ENCODE measurements around the gene PPIE. TPM values are rescaled to one million over a fixed set of nuclear protein-coding genes. Genes with fewer than 3 reads are reported as not detected.
"Not testable (repeated sequence)": the region's sequence is repeated elsewhere in the genome, so short reads cannot be mapped to it uniquely, and the experiment has no call there.

The PPIE gene
- total RNA-seq, 1 experiment from 2014 or later, result 73.8 TPM

- TF ChIP-seq ELF1 (IDR thresholded peaks at IDR 0.05; ENCODE audit: borderline replicate concordance, low read depth) (no peak), POLR2A (IDR thresholded peaks at IDR 0.05; ENCODE audit: borderline replicate concordance, extremely low read depth, insufficient read depth, insufficient read length) (no peak), JUND (IDR thresholded peaks at IDR 0.05) (no peak), YY1 (IDR thresholded peaks at IDR 0.05; ENCODE audit: extremely low read depth, insufficient replicate concordance, low read depth, low read length) (no peak), SIN3A (IDR thresholded peaks at IDR 0.05; ENCODE audit: low read depth) (no peak), CTCF (IDR thresholded peaks at IDR 0.05 in 2 of 3, conservative IDR thresholded peaks at IDR 0.05 in 1 of 3; ENCODE audit: borderline replicate concordance in 1 of 3, insufficient read depth in 1 of 3, low read depth in 2 of 3, low read length in 2 of 3) (no peak), ZFX (IDR thresholded peaks at IDR 0.05) (no peak), EGR1 (IDR thresholded peaks at IDR 0.05; ENCODE audit: low read depth) (no peak), EZH2phosphoT487 (IDR thresholded peaks at IDR 0.05; ENCODE audit: borderline replicate concordance) (no peak)
- TF ChIP-seq, protein P1, sequence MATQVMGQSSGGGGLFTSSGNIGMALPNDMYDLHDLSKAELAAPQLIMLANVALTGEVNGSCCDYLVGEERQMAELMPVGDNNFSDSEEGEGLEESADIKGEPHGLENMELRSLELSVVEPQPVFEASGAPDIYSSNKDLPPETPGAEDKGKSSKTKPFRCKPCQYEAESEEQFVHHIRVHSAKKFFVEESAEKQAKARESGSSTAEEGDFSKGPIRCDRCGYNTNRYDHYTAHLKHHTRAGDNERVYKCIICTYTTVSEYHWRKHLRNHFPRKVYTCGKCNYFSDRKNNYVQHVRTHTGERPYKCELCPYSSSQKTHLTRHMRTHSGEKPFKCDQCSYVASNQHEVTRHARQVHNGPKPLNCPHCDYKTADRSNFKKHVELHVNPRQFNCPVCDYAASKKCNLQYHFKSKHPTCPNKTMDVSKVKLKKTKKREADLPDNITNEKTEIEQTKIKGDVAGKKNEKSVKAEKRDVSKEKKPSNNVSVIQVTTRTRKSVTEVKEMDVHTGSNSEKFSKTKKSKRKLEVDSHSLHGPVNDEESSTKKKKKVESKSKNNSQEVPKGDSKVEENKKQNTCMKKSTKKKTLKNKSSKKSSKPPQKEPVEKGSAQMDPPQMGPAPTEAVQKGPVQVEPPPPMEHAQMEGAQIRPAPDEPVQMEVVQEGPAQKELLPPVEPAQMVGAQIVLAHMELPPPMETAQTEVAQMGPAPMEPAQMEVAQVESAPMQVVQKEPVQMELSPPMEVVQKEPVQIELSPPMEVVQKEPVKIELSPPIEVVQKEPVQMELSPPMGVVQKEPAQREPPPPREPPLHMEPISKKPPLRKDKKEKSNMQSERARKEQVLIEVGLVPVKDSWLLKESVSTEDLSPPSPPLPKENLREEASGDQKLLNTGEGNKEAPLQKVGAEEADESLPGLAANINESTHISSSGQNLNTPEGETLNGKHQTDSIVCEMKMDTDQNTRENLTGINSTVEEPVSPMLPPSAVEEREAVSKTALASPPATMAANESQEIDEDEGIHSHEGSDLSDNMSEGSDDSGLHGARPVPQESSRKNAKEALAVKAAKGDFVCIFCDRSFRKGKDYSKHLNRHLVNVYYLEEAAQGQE (IDR thresholded peaks at IDR 0.05; ENCODE audit: low read depth), result no peak
- peaks cover 6 to 11% of the 10 kb centered on the region in 2 experiments; a peak in 3 of 4 replicates for H3K4me1 ChIP-seq (ENCODE audit: control insufficient read depth in 1 of 2, insufficient read depth in 2 of 2, low read length in 2 of 2)
- H4K20me1 ChIP-seq (ENCODE audit: insufficient read depth), result no peaks in the 10 kb centered on the region
- BruUV-seq (replicated peaks), result no TSS peak
- ChIA-PET POLR2A (no interaction called here), RAD21 (ENCODE audit: low non-redundant PET in 1 of 2, low total read pairs in 2 of 2, uncharacterized antibody in 2 of 2, unreplicated experiment in 2 of 2) (no interaction called here), CTCF (no interaction called here)
- no peaks in the 10 kb centered on the region for H3K27me3 ChIP-seq (ENCODE audit: insufficient read depth, low read length)
- no peaks in the 10 kb centered on the region for H3K9me2 ChIP-seq (ENCODE audit: insufficient read depth)
- no peak overlapping the region for H3K4me2 ChIP-seq (ENCODE audit: low read length)
- no peak overlapping the region for H3K9ac ChIP-seq (ENCODE audit: low read length)
- no peaks in the 10 kb centered on the region for H3K36me3 ChIP-seq (ENCODE audit: control insufficient read depth in 1 of 2, insufficient read depth in 2 of 2, low read length in 2 of 2)
- H3K9me3 ChIP-seq (ENCODE audit: control insufficient read depth in 1 of 2, insufficient read depth in 1 of 2, low read depth in 1 of 2, low read length in 2 of 2), result no peaks in the 10 kb centered on the region
- H2AFZ ChIP-seq (ENCODE audit: low read depth, low read length, poor library complexity, severe bottlenecking), result no peak overlapping the region
- no peak overlapping the region for H3K4me3 ChIP-seq (replicated peaks in 1 of 2; ENCODE audit: low read depth in 1 of 2, low read length in 2 of 2)
- H3K79me2 ChIP-seq (ENCODE audit: insufficient read depth, low read length), result no peaks in the 10 kb centered on the region
- H3K27ac ChIP-seq (ENCODE audit: low read depth, low read length), result no peak overlapping the region
- DNase-seq (ENCODE audit: low read depth, low spot score) (no peak), ATAC-seq (no peak)
- intact Hi-C loops (cut with micrococcal nuclease), result no loop called here
Measured at GRCh38 chr1:39782103-39782502, 43.4 kb downstream of the PPIE start.

GRCh38 chr1:39782685-39783084 lies 44.0 kb downstream of the PPIE start:
- POLR2A ChIA-PET; H3K9me2 ChIP-seq (ENCODE audit: insufficient read depth); H3K36me3 ChIP-seq (ENCODE audit: control insufficient read depth in 1 of 2, insufficient read depth in 2 of 2, low read length in 2 of 2); H2AFZ ChIP-seq (ENCODE audit: low read depth, low read length, poor library complexity, severe bottlenecking); H3K4me3 ChIP-seq (replicated peaks in 1 of 2; ENCODE audit: low read depth in 1 of 2, low read length in 2 of 2); RAD21 ChIA-PET (ENCODE audit: low non-redundant PET in 1 of 2, low total read pairs in 2 of 2, uncharacterized antibody in 2 of 2, unreplicated experiment in 2 of 2); H3K4me2 ChIP-seq (ENCODE audit: low read length); H3K9me3 ChIP-seq (ENCODE audit: control insufficient read depth in 1 of 2, insufficient read depth in 1 of 2, low read depth in 1 of 2, low read length in 2 of 2); ATAC-seq; intact Hi-C loops (cut with micrococcal nuclease); H4K20me1 ChIP-seq (ENCODE audit: insufficient read depth); DNase-seq (ENCODE audit: low read depth, low spot score); H3K27ac ChIP-seq (ENCODE audit: low read depth, low read length); BruUV-seq (replicated peaks); H3K79me2 ChIP-seq (ENCODE audit: insufficient read depth, low read length); CTCF ChIA-PET; H3K9ac ChIP-seq (ENCODE audit: low read length); H3K27me3 ChIP-seq (ENCODE audit: insufficient read depth, low read length): not testable (repeated sequence)
- H3K4me1 ChIP-seq (ENCODE audit: control insufficient read depth in 1 of 2, insufficient read depth in 2 of 2, low read length in 2 of 2), result peaks cover 9 to 17% of the 10 kb centered on the region in 2 experiments

Data from HCT116 (cell line).